ENCODE measurements around the gene TMEM165. TPM values are rescaled to one million over a fixed set of nuclear protein-coding genes. Genes with fewer than 3 reads are reported as not detected.

The TMEM165 gene
- total RNA-seq, 1 experiment from 2014 or later = 107 TPM

GRCh38 chr4:55458164-55458563 lies 62.4 kb downstream of the TMEM165 start:
- DNase-seq (ENCODE audit: low read depth) = peak; percentile 50

DNA sequence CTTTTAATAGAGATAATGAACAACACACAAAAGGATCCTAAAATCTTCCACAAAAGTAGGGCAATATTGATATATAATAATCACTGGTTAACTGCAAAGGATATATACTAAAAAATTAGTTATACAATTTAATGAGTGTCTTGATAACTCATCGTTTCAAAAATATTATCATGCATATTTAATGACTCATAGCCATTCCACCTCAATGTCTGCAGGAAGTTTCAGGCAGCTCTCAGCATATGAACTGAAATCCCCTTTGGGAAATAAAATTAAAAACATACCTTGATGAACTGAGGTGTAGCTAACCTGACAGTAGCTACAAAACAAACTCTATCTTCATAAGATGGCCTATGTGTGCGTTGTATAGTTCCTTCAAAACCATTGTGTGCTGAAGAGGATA lies 62.9 kb downstream of the TMEM165 start:
- no peak for DNase-seq (ENCODE audit: low read depth)

GRCh38 chr4:55466001-55466400 lies 70.2 kb downstream of the TMEM165 start:
- no peak for DNase-seq (ENCODE audit: low read depth)

GRCh38 chr4:55468724-55469123 lies 73.0 kb downstream of the TMEM165 start:
- DNase-seq (ENCODE audit: low read depth) = no peak

DNA sequence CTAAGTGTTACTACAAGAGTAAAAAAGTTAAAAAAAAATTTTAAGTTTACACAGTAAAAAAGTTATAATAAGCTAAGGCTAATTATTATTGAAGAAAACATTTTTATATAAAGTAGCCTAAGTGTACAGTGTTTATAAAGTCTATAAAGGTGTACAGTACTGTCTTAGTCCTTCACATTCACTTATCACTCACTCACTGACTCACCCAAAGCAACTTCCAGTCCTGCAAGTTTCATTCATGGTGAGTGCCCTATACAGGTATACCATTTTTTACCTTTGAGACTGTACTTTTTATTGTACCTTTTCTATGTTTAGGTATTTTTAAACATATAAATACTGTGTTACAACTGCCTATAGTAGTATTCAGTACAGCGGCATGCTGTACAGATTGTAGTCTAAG lies 74.2 kb downstream of the TMEM165 start:
- DNase-seq (ENCODE audit: low read depth) = no peak

Other genes starting within 250 kb of the TMEM165 start
- 4.8 and 5.4 TPM in 2 replicates for gene SRD5A3, start 49.7 kb upstream of the TMEM165 start, total RNA-seq (2014; rRNA removed; shearing (Covaris generic))
- 10.1 and 12.3 TPM in 2 replicates for gene CLOCK, start 151.0 kb downstream of the TMEM165 start, total RNA-seq (2014; rRNA removed; shearing (Covaris generic))
- gene PDCL2, start 196.3 kb downstream of the TMEM165 start, total RNA-seq (2014; rRNA removed; shearing (Covaris generic)) = not detected in 2 replicates
- 5.1 and 9.3 TPM in 2 replicates for gene NMU, start 240.3 kb downstream of the TMEM165 start, total RNA-seq (2014; rRNA removed; shearing (Covaris generic))